ENCODE measurements around the gene TMEM255B. TPM values are rescaled to one million over a fixed set of nuclear protein-coding genes. Genes with fewer than 3 reads are reported as not detected.

Gene TMEM255B
- total RNA-seq, 1 donor from 2014 or later: 1.7 TPM

DNA sequence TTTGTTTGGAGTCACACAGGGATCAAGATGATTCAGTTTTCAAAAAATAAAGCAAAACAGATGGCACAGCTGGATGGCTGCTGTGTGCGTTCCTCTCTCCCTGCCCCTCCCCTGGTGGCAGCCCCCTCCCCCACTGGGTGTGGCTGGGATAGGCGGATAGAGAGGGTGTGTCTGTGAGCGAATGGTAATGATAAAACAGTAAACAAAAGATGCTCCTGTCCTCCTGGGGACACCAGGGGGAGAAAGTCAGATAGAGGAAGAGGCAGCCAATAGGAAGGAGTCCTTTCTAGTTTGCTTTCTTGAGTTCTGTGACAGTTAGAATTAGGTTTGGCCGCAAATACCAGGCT lies 6.5 kb downstream of the TMEM255B start:
- no peaks in the 10 kb centered on the region for H3K36me3 Mint-ChIP-seq
- DNase-seq (ENCODE audit: low spot score in 2 of 2, unreplicated experiment in 2 of 2): no peak
- H3K9me3 Mint-ChIP-seq: no peaks in the 10 kb centered on the region
- peaks cover 5% of the 10 kb centered on the region for H3K4me1 Mint-ChIP-seq
- no peak overlapping the region for H3K27ac Mint-ChIP-seq
- no peak for TF ChIP-seq CTCF (IDR thresholded peaks at IDR 0.05; ENCODE audit: unreplicated experiment)
- peaks cover 28% of the 10 kb centered on the region for H3K27me3 Mint-ChIP-seq (ENCODE audit: low read depth)
- no peak overlapping the region for H3K4me3 Mint-ChIP-seq

DNA sequence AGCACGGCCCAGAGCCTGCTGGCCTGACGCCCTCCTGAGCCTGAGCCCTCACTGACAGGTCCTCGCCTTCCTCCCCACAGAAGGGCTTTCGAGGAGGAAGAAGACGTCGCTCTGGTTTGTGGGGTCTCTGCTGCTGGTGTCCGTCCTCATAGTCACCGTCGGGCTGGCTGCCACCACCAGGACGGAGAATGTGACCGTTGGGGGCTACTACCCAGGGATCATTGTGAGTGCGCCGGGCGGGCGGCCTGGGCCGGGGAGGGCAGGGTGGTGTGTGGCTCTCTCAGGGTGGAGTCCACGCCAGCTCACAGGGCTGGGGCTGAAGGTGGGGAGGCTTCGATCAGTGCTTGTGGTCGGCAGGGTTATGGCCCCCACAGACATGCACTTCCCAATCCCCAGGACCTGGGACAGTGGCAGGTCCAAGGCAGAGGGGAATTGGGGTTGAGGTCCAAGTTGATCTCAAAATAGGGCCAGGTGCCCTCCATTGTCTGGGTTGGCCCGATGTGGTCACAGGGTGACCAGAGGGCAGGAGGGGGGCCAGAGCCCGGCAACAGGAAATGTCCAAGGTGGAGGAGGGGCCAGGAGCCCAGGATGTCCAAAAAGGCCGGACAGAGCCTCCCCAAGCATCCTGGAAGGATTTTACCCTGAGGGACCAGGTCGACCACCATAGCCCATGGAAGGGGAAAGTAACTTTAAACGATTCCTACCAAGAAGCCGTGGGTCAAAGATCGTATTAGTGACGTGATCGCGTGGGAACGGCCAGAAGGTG lies 7.2 kb downstream of the TMEM255B start:
- Mint-ChIP-seq H3K4me1 (peaks cover 5% of the 10 kb centered on the region), H3K9me3 (no peaks in the 10 kb centered on the region), H3K36me3 (no peaks in the 10 kb centered on the region), H3K27me3 (ENCODE audit: low read depth) (peaks cover 21% of the 10 kb centered on the region), H3K27ac (no peak overlapping the region), H3K4me3 (no peak overlapping the region)
- no peak for DNase-seq (ENCODE audit: low spot score in 2 of 2, unreplicated experiment in 2 of 2)
- no peak for TF ChIP-seq CTCF (IDR thresholded peaks at IDR 0.05; ENCODE audit: unreplicated experiment)

- TF ChIP-seq CTCF (IDR thresholded peaks at IDR 0.05; ENCODE audit: unreplicated experiment): no peak
- Mint-ChIP-seq H3K36me3 (no peaks in the 10 kb centered on the region), H3K4me1 (peaks cover 1% of the 10 kb centered on the region), H3K9me3 (peaks cover 6% of the 10 kb centered on the region), H3K4me3 (no peak overlapping the region), H3K27me3 (ENCODE audit: low read depth) (peaks cover 13% of the 10 kb centered on the region), H3K27ac (no peak overlapping the region)
- no peak for DNase-seq (ENCODE audit: low spot score in 2 of 2, unreplicated experiment in 2 of 2)
These were observed 8.3 kb downstream of the TMEM255B start for GRCh38 chr13:113767366-113767765.

GRCh38 chr13:113768018-113768905 lies 9.2 kb downstream of the TMEM255B start:
- Mint-ChIP-seq H3K4me1 (no peaks in the 10 kb centered on the region), H3K27ac (no peak overlapping the region), H3K9me3 (peaks cover 10% of the 10 kb centered on the region), H3K27me3 (ENCODE audit: low read depth) (peaks cover 16% of the 10 kb centered on the region), H3K4me3 (no peak overlapping the region), H3K36me3 (no peaks in the 10 kb centered on the region)
- no peak for DNase-seq (ENCODE audit: low spot score in 2 of 2, unreplicated experiment in 2 of 2)
- TF ChIP-seq CTCF (IDR thresholded peaks at IDR 0.05; ENCODE audit: unreplicated experiment): no peak

DNA sequence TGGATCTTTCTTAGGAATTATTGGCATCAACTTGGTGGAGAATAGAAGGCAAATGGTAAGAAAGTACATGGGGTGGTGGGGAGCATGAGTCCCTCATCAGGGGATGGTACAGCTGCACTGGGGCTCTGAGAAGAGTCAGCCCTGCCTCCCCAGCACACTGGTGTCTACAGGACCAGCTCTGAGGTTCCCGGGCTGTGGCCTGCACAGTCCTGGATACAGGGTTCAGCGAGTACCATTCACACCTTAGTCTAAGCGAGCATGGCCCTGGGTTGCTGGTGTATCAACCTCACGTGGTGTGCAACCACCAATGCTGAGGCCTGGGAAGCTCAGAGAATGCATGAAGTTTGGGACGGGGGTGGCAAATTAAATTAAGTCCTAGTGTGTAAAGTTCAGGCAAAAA lies 10.1 kb downstream of the TMEM255B start:
- Mint-ChIP-seq H3K27me3 (ENCODE audit: low read depth) (peaks cover 15% of the 10 kb centered on the region), H3K4me3 (no peak overlapping the region), H3K4me1 (no peaks in the 10 kb centered on the region)

More for the DNA sequence above, 10.1 kb downstream of the TMEM255B start:
- DNase-seq (ENCODE audit: low spot score in 2 of 2, unreplicated experiment in 2 of 2): no peak
- Mint-ChIP-seq H3K36me3 (no peaks in the 10 kb centered on the region), H3K27ac (no peak overlapping the region), H3K9me3 (peaks cover 10% of the 10 kb centered on the region)
- TF ChIP-seq CTCF (IDR thresholded peaks at IDR 0.05; ENCODE audit: unreplicated experiment): no peak

Data from mesothelial cell of epicardium (in vitro differentiated cells).